ENCODE data around the gene TUBG1. TPM values are rescaled to one million over a fixed set of nuclear protein-coding genes. Genes with fewer than 3 reads are reported as not detected.
"Not testable (repeated sequence)": the region's sequence is repeated elsewhere in the genome, so short reads cannot be mapped to it uniquely, and the experiment has no call there.

TUBG1 gene
- total RNA-seq, 6 donors from 2014 or later, result 27.3 to 55.4 (median 31.8) TPM

- no peaks in the 10 kb centered on the region for H3K27me3 ChIP-seq
- H3K4me3 ChIP-seq, result no peak overlapping the region
- peaks cover 10 to 45% (median 36%) of the 10 kb centered on the region in 4 donors for H3K36me3 ChIP-seq
- DNase-seq (no peak), ATAC-seq (ENCODE audit: low FRiP score in 2 of 2) (no peak)
- no peak overlapping the region for H3K27ac ChIP-seq
- H3K9me3 ChIP-seq, result no peaks in the 10 kb centered on the region
- TF ChIP-seq POLR2AphosphoS5 (IDR thresholded peaks at IDR 0.05) (no peak), EP300 (IDR thresholded peaks at IDR 0.05) (no peak), POLR2A (IDR thresholded peaks at IDR 0.05) (no peak), CTCF (IDR thresholded peaks at IDR 0.05) (no peak)
- H3K4me1 ChIP-seq, result peaks cover 10 to 17% (median 16%) of the 10 kb centered on the region in 4 donors
- WGBS, 2 donors, result 98% methylated on average over 13 to 17 of the region's 17 CpGs
Observed at GRCh38 chr17:42613699-42614295, 4.3 kb downstream of the TUBG1 start.

DNA sequence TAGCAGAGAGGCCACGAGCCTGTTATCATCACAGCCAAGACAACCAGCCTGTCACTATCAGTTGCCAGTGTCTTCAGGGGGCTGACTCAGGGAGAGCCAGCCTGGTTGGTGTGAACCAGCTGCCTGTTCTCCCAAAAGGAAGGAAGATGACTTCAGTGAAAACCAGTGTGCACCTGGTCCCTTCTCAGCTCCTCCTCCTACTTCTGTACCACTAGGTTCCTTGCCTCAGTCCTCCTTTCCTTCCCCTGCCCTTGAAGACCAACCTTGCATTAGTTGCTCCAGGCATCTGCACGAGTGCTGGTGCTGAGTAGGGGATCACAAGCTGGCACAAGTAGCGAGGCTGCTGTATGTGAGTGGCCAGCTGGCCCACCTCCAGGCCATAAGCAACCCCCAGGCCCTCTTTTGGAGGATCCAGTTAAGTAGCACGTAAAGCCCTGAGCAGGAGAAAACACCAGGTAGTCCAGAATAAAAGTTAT lies 8.5 kb downstream of the TUBG1 start:
- 65 to 71% methylated on average over 4 of the region's 4 CpGs for WGBS, 2 donors
- H3K27ac ChIP-seq, result no peak overlapping the region

DNA sequence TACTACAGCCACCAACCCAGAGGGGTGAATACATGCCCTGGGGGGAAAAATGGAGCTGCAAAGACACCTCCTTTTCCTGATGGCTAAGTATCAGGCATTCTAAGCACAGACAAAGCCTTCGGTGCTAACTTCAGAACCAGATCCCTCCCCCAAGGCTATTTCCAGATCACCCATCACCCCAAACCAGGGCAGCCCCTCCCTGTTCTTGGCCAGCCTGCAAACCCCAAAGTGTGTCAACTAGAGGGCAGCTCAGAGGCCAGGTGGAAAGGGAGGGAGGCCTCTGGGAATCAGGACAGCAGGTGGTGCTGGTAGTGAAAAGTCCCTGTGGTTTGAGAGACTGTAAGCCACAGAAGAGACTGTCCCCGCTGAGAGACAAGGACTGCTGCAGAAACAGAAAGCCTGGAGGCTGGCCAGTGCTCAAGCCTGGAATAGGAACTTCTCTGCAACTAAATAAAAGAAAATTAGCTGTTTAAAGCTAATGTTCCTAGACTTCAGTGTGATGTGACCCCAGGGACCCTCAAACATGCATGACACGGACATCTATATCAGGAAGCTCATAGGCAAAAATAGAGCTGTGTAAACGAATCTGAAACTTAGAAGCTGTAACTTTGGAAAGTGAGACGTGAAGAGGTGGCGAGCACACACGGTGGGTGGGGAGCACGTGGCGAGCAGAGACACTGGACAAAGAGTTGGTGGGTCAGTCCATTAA lies 9.1 kb downstream of the TUBG1 start:
- Histone ChIP-seq H3K27me3 (no peaks in the 10 kb centered on the region), H3K4me1 (peaks cover 0 to 11% (median 10%) of the 10 kb centered on the region in 4 donors), H3K36me3 (peaks cover 6 to 25% (median 21%) of the 10 kb centered on the region in 4 donors), H3K27ac (no peak overlapping the region), H3K9me3 (no peaks in the 10 kb centered on the region), H3K4me3 (no peak overlapping the region)
- DNase-seq, result peak in 1 of 2 donors; percentile 73
- ATAC-seq (ENCODE audit: low FRiP score in 2 of 2), result peak in 1 of 2 donors; percentile 42
- 42 to 54% methylated on average over 8 to 9 of the region's 9 CpGs for WGBS, 2 donors
- TF ChIP-seq CTCF (IDR thresholded peaks at IDR 0.05), result peak in 2 of 6 experiments; percentile 15 to 16
- TF ChIP-seq POLR2AphosphoS5 (IDR thresholded peaks at IDR 0.05), result no peak
- TF ChIP-seq EP300 (IDR thresholded peaks at IDR 0.05), result no peak

More for the DNA sequence above, 8.5 kb downstream of the TUBG1 start:
- no peak overlapping the region for H3K4me3 ChIP-seq
- H3K9me3 ChIP-seq, result no peaks in the 10 kb centered on the region
- DNase-seq (no peak), ATAC-seq (ENCODE audit: low FRiP score in 2 of 2) (no peak)
- TF ChIP-seq POLR2AphosphoS5 (IDR thresholded peaks at IDR 0.05) (no peak), CTCF (IDR thresholded peaks at IDR 0.05) (no peak), EP300 (IDR thresholded peaks at IDR 0.05) (no peak), POLR2A (IDR thresholded peaks at IDR 0.05) (no peak)
- peaks cover 0 to 11% (median 10%) of the 10 kb centered on the region in 4 donors for H3K4me1 ChIP-seq
- H3K27me3 ChIP-seq, result no peaks in the 10 kb centered on the region
- peaks cover 6 to 31% (median 25%) of the 10 kb centered on the region in 4 donors for H3K36me3 ChIP-seq

GRCh38 chr17:42621987-42622386 lies 12.5 kb downstream of the TUBG1 start:
- not testable (repeated sequence) for H3K4me3 ChIP-seq; H3K36me3 ChIP-seq; ATAC-seq (ENCODE audit: low FRiP score in 2 of 2); DNase-seq; H3K27me3 ChIP-seq; H3K9me3 ChIP-seq; H3K27ac ChIP-seq
- H3K4me1 ChIP-seq, result peaks cover 0 to 11% (median 10%) of the 10 kb centered on the region in 4 donors
- 90 to 92% methylated on average over 3 of the region's 3 CpGs for WGBS, 2 donors

GRCh38 chr17:42623271-42623670 lies 13.8 kb downstream of the TUBG1 start:
- ATAC-seq (ENCODE audit: low FRiP score in 2 of 2), result no peak
- H3K4me3 ChIP-seq, result no peak overlapping the region
- TF ChIP-seq EP300 (IDR thresholded peaks at IDR 0.05), result no peak
- no peak for TF ChIP-seq CTCF (IDR thresholded peaks at IDR 0.05)
- TF ChIP-seq POLR2A (IDR thresholded peaks at IDR 0.05), result no peak
- no peak for TF ChIP-seq POLR2AphosphoS5 (IDR thresholded peaks at IDR 0.05)
- WGBS, 2 donors, result 87 to 88% methylated on average over 2 of the region's 2 CpGs
- no peak overlapping the region for H3K27ac ChIP-seq
- no peak for DNase-seq
- H3K9me3 ChIP-seq, result no peaks in the 10 kb centered on the region
- no peaks in the 10 kb centered on the region for H3K36me3 ChIP-seq
- H3K27me3 ChIP-seq, result no peaks in the 10 kb centered on the region
- H3K4me1 ChIP-seq, result peaks cover 0 to 10% (median 8%) of the 10 kb centered on the region in 4 donors

Measured in upper lobe of left lung (tissue), 6 donors.